HUES6 (cell line): ENCODE measurements around the gene GH1.
"Not testable (repeated sequence)": the region's sequence is repeated elsewhere in the genome, so short reads cannot be mapped to it uniquely, and the experiment has no call there.

Experiments used
- H3K27ac ChIP-seq: 2 replicates; pipeline ENCODE4 v1.7.0; 2013; ENCODE audit warnings: low read depth, mild to moderate bottlenecking, low read length, inconsistent platforms
- H3K27me3 ChIP-seq: 2 replicates; pipeline ENCODE4 v1.6.1; 2013; ENCODE audit warnings: low read length; ENCODE audit not compliant: control insufficient read depth, insufficient read depth
- H3K36me3 ChIP-seq: 2 replicates; pipeline ENCODE4 v1.6.1; 2013; ENCODE audit warnings: low read length; ENCODE audit not compliant: control insufficient read depth, insufficient read depth
- H3K4me1 ChIP-seq: 2 replicates; pipeline ENCODE4 v1.6.1; 2013; ENCODE audit warnings: low read length; ENCODE audit not compliant: control insufficient read depth, insufficient read depth
- H3K4me3 ChIP-seq: 2 replicates; pipeline ENCODE4 v1.5.1; 2013; ENCODE audit warnings: low read depth, low read length
- H3K9ac ChIP-seq: one replicate; pipeline ENCODE4 v1.6.1; 2013; ENCODE audit warnings: mild to moderate bottlenecking, low read length
- H3K9me3 ChIP-seq: 2 replicates; pipeline ENCODE4 v1.6.1; 2013; ENCODE audit warnings: low read depth, low read length; ENCODE audit not compliant: control insufficient read depth, insufficient read depth

GH1 gene

GRCh38 chr17:63918789-63919305 is at the start of gene GH1:
Gene GH1 (minus strand): TSS chr17:63918839. CDS start chr17:63918776, 63 bp downstream.
- not testable (repeated sequence) for H3K4me1 ChIP-seq, H3K27ac ChIP-seq, H3K9ac ChIP-seq, H3K9me3 ChIP-seq, H3K36me3 ChIP-seq
- H3K4me3 ChIP-seq: peak within 1 kb of the TSS; percentile 36
- peaks cover 18% of the 10 kb centered on the region for H3K27me3 ChIP-seq

- no peaks in the 10 kb centered on the region for H3K9me3 ChIP-seq
- H3K9ac ChIP-seq: no peak overlapping the region
These were observed 49.3 kb upstream of the GH1 start for GRCh38 chr17:63967953-63968352.

GRCh38 chr17:63966646-63967264 is 48.1 kb upstream of the GH1 start:
- Histone ChIP-seq H3K4me1 (peaks cover 9% of the 10 kb centered on the region), H3K9me3 (no peaks in the 10 kb centered on the region), H3K27ac (no peak overlapping the region), H3K4me3 (no peak overlapping the region), H3K27me3 (no peaks in the 10 kb centered on the region), H3K9ac (no peak overlapping the region), H3K36me3 (no peaks in the 10 kb centered on the region)

More at GRCh38 chr17:63967953-63968352, 49.3 kb upstream of the GH1 start:
- H3K27me3 ChIP-seq: no peaks in the 10 kb centered on the region
- no peaks in the 10 kb centered on the region for H3K4me1 ChIP-seq
- H3K27ac ChIP-seq: no peak overlapping the region
- H3K36me3 ChIP-seq: no peaks in the 10 kb centered on the region
- no peak overlapping the region for H3K4me3 ChIP-seq

DNA sequence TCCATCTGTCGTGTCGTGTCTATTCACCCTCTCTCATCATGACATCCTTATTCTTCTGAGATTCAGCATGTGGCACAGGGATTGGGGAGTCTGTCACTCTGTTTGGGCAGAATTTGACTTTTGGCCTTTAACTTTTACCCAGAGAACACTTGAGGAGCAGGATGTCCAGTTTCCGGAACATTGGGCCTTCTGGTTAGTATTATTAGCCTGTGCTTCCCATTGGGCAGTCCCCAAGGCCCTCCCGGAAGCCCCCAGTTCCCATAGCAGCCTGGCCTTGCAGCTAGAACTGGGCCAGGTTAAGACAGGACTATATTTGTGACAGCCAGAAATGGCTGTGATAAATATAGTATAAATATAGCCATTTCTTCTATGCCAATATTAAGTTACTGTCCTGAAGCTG is 44.5 kb upstream of the GH1 start:
- peaks cover 31% of the 10 kb centered on the region for H3K4me1 ChIP-seq
- no peak overlapping the region for H3K9ac ChIP-seq
- no peaks in the 10 kb centered on the region for H3K9me3 ChIP-seq
- H3K27ac ChIP-seq: no peak overlapping the region
- peaks cover 15% of the 10 kb centered on the region; the same call in 1 of the 2 replicates for H3K27me3 ChIP-seq
- H3K36me3 ChIP-seq: no peaks in the 10 kb centered on the region
- no peak overlapping the region for H3K4me3 ChIP-seq

DNA sequence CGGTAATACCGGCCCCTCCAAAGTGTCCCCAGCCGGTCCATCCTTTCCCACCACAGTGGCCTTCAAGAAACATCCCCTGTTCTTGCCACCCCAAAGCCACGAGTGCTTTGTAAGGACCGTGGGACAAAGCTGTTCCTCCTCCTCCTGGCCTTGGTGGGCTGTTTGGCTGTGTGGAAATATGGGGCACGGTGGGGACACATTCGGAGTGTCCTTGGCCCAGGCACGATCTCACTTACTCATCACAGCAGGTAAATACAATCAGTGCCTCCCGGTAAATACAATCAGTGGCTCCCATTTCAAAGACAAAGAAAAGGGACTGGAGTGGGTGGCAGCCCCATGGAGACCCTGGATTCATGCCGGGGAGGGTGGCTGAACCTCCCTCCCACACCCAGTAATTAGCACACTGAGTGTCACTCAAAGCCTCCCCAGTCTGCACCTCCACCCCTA is 43.7 kb upstream of the GH1 start:
- Histone ChIP-seq H3K4me3 (peak overlapping the region; percentile 27), H3K4me1 (peaks cover 31% of the 10 kb centered on the region), H3K9me3 (no peaks in the 10 kb centered on the region), H3K27me3 (peaks cover 15% of the 10 kb centered on the region; the same call in 1 of the 2 replicates), H3K27ac (no peak overlapping the region), H3K36me3 (no peaks in the 10 kb centered on the region), H3K9ac (no peak overlapping the region)

GRCh38 chr17:63961355-63962212 is 42.9 kb upstream of the GH1 start:
- H3K4me1 ChIP-seq: peaks cover 31% of the 10 kb centered on the region
- H3K9me3 ChIP-seq: no peaks in the 10 kb centered on the region
- no peaks in the 10 kb centered on the region for H3K36me3 ChIP-seq
- peaks cover 15% of the 10 kb centered on the region; the same call in 1 of the 2 replicates for H3K27me3 ChIP-seq
- H3K9ac ChIP-seq: peak overlapping the region; percentile 49
- no peak overlapping the region for H3K27ac ChIP-seq
- H3K4me3 ChIP-seq: peak overlapping the region; percentile 56

GRCh38 chr17:63960430-63960829 is 41.8 kb upstream of the GH1 start:
- H3K27me3 ChIP-seq: peaks cover 15% of the 10 kb centered on the region; the same call in 1 of the 2 replicates
- peak overlapping the region; percentile 56 for H3K4me3 ChIP-seq
- H3K27ac ChIP-seq: no peak overlapping the region
- H3K9ac ChIP-seq: no peak overlapping the region
- peaks cover 31% of the 10 kb centered on the region for H3K4me1 ChIP-seq
- H3K9me3 ChIP-seq: no peaks in the 10 kb centered on the region
- no peaks in the 10 kb centered on the region for H3K36me3 ChIP-seq

DNA sequence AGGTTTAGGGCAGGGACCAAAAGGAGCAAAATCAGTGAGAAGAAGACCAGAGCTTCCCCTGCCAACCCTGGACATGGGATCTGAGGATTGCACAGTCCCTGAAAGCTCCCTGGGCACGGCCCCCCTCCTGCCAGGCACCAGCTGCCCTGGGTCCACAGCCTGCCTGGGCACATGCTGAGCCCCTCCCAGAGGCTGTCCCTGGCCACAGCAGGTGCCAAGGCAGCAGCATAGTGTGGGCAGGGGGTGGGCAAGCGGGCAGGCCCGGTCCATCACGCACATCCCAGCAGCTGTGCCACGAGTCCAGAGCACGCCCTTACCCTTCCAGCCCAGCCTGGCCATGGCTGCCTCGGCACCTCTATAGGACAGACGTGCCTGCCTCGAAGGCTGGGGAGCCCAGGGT is 41.4 kb upstream of the GH1 start:
- H3K4me1 ChIP-seq: peaks cover 31% of the 10 kb centered on the region
- no peak overlapping the region for H3K9ac ChIP-seq
- no peak overlapping the region for H3K27ac ChIP-seq
- H3K27me3 ChIP-seq: peaks cover 15% of the 10 kb centered on the region; the same call in 1 of the 2 replicates
- H3K36me3 ChIP-seq: no peaks in the 10 kb centered on the region
- H3K4me3 ChIP-seq: peak overlapping the region; percentile 56
- H3K9me3 ChIP-seq: no peaks in the 10 kb centered on the region

DNA sequence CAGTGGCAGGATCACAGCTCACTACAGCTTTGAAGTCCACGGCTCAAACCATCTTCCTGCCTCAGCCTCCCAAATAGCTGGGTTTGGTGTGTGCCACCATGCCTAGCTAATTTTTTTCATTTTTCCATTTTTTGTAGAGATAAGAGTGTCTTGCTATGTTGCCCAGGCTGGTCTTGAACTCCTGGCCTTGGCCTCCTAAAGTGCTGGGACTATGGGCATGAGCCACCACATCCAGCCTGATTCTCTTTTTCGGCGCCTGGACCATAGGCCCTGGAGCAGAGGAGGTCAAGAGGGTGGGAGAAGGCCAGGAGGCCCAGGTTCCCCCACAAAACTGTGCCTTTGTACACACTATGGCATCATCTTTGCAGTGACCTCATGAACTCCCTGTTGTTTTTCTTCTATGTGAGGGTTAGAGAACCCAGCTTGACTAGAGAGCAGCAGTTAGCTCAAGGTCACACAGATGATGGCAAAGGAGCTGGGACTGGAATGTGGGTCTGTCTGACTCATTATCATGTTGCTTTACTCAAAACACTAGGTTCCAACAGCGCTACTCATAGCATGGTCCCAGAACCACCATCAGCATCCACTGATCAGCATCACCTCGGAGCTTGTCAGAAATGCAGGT is 37.8 kb upstream of the GH1 start:
- Histone ChIP-seq H3K4me1 (peaks cover 22% of the 10 kb centered on the region), H3K36me3 (no peaks in the 10 kb centered on the region)

GRCh38 chr17:63955791-63956190 is 37.2 kb upstream of the GH1 start:
- Histone ChIP-seq H3K4me3 (no peak overlapping the region), H3K27ac (no peak overlapping the region), H3K9me3 (no peaks in the 10 kb centered on the region), H3K4me1 (peaks cover 17% of the 10 kb centered on the region), H3K9ac (no peak overlapping the region), H3K27me3 (peaks cover 14% of the 10 kb centered on the region; the same call in 1 of the 2 replicates), H3K36me3 (no peaks in the 10 kb centered on the region)

More for the DNA sequence above, 37.8 kb upstream of the GH1 start:
- Histone ChIP-seq H3K9ac (no peak overlapping the region), H3K9me3 (no peaks in the 10 kb centered on the region), H3K27ac (no peak overlapping the region), H3K27me3 (peaks cover 15% of the 10 kb centered on the region; the same call in 1 of the 2 replicates), H3K4me3 (no peak overlapping the region)
